Measurements from ENCODE around the gene BORA.

DNA sequence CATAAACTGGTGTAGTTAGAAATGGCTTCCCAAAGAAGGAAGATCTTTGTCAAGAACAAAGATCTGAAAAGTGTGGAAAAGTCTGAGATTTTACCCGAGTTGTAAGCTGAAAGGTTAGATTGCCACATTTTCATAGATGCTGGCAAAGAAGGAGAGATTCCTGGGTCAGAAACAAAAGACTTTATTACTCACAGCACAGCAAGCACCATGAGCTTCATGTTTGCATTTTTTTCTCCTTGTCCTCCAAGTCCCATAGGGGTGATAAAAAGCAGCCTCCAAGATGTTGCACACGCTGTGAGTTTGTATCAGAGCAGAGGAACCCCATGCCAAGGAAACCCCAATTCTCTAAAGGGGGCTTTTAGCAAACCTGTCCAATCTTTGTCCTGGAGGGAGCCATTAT, 29.6 kb upstream of the BORA start:
- TF ChIP-seq, protein P1, sequence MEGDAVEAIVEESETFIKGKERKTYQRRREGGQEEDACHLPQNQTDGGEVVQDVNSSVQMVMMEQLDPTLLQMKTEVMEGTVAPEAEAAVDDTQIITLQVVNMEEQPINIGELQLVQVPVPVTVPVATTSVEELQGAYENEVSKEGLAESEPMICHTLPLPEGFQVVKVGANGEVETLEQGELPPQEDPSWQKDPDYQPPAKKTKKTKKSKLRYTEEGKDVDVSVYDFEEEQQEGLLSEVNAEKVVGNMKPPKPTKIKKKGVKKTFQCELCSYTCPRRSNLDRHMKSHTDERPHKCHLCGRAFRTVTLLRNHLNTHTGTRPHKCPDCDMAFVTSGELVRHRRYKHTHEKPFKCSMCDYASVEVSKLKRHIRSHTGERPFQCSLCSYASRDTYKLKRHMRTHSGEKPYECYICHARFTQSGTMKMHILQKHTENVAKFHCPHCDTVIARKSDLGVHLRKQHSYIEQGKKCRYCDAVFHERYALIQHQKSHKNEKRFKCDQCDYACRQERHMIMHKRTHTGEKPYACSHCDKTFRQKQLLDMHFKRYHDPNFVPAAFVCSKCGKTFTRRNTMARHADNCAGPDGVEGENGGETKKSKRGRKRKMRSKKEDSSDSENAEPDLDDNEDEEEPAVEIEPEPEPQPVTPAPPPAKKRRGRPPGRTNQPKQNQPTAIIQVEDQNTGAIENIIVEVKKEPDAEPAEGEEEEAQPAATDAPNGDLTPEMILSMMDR (conservative IDR thresholded peaks at IDR 0.05), result no peak
- no peak for TF ChIP-seq EZH2 (IDR thresholded peaks at IDR 0.05; ENCODE audit: low read depth)
